GM12864 (cell line): ENCODE data around the gene EEF1AKMT1.
A peak's percentile ranks its signal among the peaks of the same experiment; 100 is the strongest.

Experiments
- DNase-seq: peaks from one replicate; pipeline ENCODE4 v3.0.0-alpha.2; 2011; ENCODE audit warnings: low read depth
- H3K4me3 ChIP-seq: 2 replicates; pipeline ENCODE4 v1.5.1; 2011; ENCODE audit warnings: mild to moderate bottlenecking, low read depth, low read length, control low read depth
- CTCF ChIP-seq: IDR thresholded peaks from 2 replicates; pipeline ENCODE4 v1.5.1; 2011; ENCODE audit warnings: low read depth, mild to moderate bottlenecking, moderate library complexity, low read length, control low read depth, inconsistent platforms; ENCODE audit errors: missing control alignments

The EEF1AKMT1 gene

DNA sequence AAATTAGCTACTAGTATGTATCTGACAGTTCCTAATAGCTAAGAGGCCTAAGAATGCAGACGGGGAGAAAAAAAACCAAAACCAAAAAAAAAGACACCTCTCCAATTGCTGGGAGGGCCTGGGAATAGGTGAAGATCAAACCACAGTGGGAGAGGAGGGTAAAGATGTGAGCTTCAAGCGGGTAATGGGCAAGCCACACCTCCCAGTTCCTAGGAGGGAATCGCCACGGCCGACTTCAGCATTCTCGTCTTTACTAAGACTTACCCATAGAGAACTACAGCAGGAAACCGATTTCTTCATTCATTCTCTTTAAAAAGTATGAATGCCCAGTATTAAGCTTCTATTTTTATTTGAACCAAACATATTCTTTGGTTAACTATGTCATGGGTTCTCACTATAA lies 5.6 kb upstream of the EEF1AKMT1 start:
- no peak for DNase-seq
- no peak overlapping the region for H3K4me3 ChIP-seq
- TF ChIP-seq CTCF = no peak

DNA sequence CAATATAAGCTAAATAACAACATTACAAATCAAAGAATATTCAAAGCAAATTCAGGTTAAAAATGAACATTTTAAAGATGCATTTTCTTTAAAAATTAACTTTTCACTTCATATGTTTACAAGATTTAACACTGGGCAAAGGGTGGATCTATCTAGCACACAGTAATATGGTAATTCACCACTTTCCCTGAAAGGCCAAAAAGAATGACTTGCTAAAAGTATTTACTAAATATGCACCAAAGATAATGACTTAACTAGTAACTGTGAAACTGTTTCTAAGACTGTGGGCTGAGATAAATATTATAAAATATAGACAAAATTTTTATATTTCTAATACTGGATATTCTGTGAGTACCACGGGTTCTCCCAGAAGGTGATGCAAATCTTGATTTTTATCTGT lies 4.5 kb upstream of the EEF1AKMT1 start:
- no peak overlapping the region for H3K4me3 ChIP-seq
- no peak for TF ChIP-seq CTCF
- no peak for DNase-seq

GRCh38 chr13:20776751-20777150 lies 3.0 kb upstream of the EEF1AKMT1 start:
- no peak for TF ChIP-seq CTCF
- no peak for DNase-seq
- no peak overlapping the region for H3K4me3 ChIP-seq

GRCh38 chr13:20775961-20776360 lies 2.2 kb upstream of the EEF1AKMT1 start:
- no peak overlapping the region for H3K4me3 ChIP-seq
- no peak for TF ChIP-seq CTCF
- no peak for DNase-seq

GRCh38 chr13:20774746-20775145 lies 985 bp upstream of the EEF1AKMT1 start:
- DNase-seq = no peak
- H3K4me3 ChIP-seq = no peak overlapping the region
- no peak for TF ChIP-seq CTCF

DNA sequence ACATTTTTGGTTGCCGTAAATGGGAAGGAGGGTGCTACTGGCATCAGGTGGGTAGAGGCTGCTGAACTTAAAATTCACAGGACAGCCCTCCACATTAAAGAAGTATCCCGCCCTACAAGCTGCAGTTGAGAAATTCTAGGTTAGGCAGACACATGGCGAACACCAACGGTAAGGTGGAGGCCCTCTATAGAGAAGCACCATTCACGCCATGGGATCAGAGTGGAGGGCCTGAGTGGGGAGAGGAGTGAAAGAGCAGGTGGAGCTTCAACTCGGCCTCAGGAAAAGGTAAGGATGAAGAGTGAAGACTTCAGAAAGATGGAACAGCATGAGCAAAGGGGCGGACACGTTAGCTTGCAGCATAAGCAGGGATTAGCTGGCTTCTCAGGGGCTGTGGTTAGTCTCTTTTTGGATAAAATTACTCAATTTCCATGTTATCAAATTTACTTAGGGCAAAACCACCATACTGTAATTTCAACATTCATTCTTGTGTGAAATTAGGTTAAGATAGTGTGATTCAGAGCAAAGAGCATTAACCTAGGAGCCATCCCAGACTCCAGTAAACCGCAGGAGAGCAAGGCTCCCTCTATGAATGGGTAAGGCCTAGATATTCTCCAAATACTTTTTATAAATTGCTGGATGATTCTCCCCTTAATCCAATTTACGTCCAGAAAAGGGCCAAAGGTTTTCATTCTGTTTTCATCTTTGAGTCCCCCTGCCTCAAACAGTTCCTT lies 1.2 kb downstream of the EEF1AKMT1 start:
- no peak for TF ChIP-seq CTCF
- peak overlapping the region; percentile 88 for H3K4me3 ChIP-seq
- no peak for DNase-seq

DNA sequence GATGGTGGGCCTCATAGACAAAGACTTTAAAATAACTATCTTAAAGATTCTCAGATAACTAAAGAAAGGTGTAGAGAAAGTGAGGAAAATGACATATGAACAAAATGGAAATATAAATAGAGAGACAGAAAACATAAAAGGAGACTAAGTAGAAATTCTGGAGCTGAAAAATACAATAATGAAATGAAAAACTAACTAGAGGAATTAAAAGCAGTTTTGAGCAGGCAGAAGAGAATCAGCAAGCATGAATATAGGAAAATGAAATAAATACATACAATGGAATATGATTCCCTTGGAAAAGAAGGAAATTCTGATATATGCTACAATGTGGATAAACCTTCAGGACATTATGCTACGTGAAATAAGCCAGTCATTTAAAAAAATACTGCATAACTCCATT lies 3.9 kb downstream of the EEF1AKMT1 start:
- DNase-seq = no peak
- TF ChIP-seq CTCF = no peak
- no peak overlapping the region for H3K4me3 ChIP-seq
